GM19025 (cell line): ENCODE data around the gene ARSI.

Source experiments
- ATAC-seq: cut with Tn5 transposase; IDR thresholded peaks from one replicate; pipeline ENCODE4 v1.9.1; 2021; ENCODE audit warnings: mild to moderate bottlenecking, low read depth, moderate library complexity; ENCODE audit not compliant: unreplicated experiment

The ARSI gene

GRCh38 chr5:150328515-150328914 lies 25.8 kb upstream of the ARSI start:
- no peak for ATAC-seq

- ATAC-seq: no peak
Measured at GRCh38 chr5:150327139-150327538, 24.4 kb upstream of the ARSI start.

- no peak for ATAC-seq
Measured at GRCh38 chr5:150326707-150327106, 24.0 kb upstream of the ARSI start.

GRCh38 chr5:150325426-150325825 lies 22.7 kb upstream of the ARSI start:
- ATAC-seq: no peak

GRCh38 chr5:150323819-150324218 lies 21.1 kb upstream of the ARSI start:
- no peak for ATAC-seq

- ATAC-seq: no peak
Measured at GRCh38 chr5:150323092-150323491, 20.4 kb upstream of the ARSI start.

GRCh38 chr5:150322202-150322601 lies 19.5 kb upstream of the ARSI start:
- no peak for ATAC-seq

- ATAC-seq: no peak
Measured at GRCh38 chr5:150321784-150322183, 19.1 kb upstream of the ARSI start.

- ATAC-seq: no peak
Measured at GRCh38 chr5:150321211-150321610, 18.5 kb upstream of the ARSI start.

GRCh38 chr5:150320044-150320613 lies 17.4 kb upstream of the ARSI start:
- ATAC-seq: no peak

GRCh38 chr5:150319484-150319790 lies 16.7 kb upstream of the ARSI start:
- ATAC-seq: no peak

GRCh38 chr5:150318613-150319483 lies 16.1 kb upstream of the ARSI start:
- ATAC-seq: no peak

- ATAC-seq: no peak
Measured at GRCh38 chr5:150317048-150318003, 14.6 kb upstream of the ARSI start.

GRCh38 chr5:150316320-150316719 lies 13.6 kb upstream of the ARSI start:
- ATAC-seq: no peak

- no peak for ATAC-seq
Measured at GRCh38 chr5:150315245-150315644, 12.5 kb upstream of the ARSI start.

- ATAC-seq: no peak
Measured at GRCh38 chr5:150313921-150314716, 11.4 kb upstream of the ARSI start.

GRCh38 chr5:150313501-150313900 lies 10.8 kb upstream of the ARSI start:
- ATAC-seq: no peak

GRCh38 chr5:150312518-150312917 lies 9.8 kb upstream of the ARSI start:
- no peak for ATAC-seq

GRCh38 chr5:150311015-150311692 lies 8.4 kb upstream of the ARSI start:
- ATAC-seq: no peak

- no peak for ATAC-seq
Measured at GRCh38 chr5:150310246-150310645, 7.5 kb upstream of the ARSI start.
